ENCODE measurements around the gene STIMATE.

Gene STIMATE

DNA sequence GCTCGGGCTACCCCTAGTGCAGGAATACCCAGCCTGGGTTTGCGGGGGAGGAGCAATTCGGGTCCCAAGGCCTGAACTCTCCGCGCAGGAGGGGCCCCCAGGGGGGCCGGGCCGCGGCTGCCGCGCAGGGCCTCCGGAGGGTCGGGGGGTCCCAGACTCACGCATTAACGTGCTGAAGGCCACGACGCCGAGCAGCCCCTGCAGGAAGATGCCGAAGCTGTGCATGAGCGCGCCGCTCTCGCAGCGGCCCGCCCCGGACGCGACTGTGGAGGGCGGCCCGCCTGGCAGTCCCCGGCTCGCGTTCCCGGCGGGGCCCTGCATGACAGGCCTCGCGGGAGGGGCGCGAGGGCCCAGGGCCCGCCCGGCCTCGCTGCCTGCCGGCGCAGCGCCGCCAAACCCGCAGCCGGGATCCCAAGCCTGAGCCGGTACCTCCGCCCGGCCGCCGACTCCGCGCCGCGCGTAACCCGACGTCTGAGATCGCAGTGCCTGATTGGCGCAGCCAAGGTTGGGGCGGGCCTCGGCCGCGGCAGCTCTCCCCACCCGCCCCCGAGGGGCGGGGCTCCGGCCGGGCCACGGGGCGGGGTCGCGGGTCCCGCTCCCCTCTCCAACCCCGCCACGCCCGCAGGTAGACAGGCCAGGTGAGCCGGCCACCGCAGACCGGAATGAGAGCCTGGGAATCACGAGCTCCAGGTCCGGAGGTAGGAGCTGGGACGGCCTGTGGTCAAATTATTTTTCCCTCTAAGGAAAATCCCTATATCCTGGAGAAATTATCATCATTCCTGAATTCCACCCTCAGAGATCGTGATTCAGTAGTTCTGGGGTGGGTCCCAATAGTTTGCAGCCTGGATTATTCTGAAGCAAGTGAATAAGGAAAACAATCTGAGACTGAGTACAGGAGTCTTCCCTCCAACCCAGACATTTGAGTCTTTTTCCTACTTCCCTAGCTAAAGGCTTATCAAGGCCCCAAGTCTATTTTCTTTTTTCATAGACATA lies at the start of gene STIMATE:
Gene STIMATE, minus strand, starts transcription at position 419 of the 993 bp plus-strand sequence. Its CDS starts 98 bp downstream, at position 321.
- peak; percentile 51 to 77 (median 72) for DNase-seq (ENCODE audit: low read depth in 3 of 3, low spot score in 1 of 3)

DNA sequence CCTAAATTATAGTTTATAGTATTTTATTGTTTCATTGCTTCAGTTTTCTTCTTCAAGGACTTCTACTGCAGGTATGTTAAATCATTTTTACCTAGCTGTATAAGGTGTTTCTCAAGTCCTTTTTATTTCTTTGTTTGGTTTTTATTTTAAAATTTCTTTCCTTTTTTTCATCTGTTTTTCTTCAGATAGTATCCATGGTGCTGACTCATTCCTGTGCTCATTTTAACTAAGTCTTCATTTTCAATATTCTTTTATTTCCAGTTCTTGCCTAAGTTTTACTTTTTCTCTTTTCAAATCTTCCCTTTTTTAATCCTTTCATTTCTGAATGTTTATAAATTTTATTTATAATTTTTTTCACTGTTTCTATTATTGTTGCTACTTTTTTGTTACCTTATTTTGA lies 42.3 kb upstream of the STIMATE start:
- no peak for DNase-seq (ENCODE audit: low read depth in 3 of 3, low spot score in 1 of 3)

DNA sequence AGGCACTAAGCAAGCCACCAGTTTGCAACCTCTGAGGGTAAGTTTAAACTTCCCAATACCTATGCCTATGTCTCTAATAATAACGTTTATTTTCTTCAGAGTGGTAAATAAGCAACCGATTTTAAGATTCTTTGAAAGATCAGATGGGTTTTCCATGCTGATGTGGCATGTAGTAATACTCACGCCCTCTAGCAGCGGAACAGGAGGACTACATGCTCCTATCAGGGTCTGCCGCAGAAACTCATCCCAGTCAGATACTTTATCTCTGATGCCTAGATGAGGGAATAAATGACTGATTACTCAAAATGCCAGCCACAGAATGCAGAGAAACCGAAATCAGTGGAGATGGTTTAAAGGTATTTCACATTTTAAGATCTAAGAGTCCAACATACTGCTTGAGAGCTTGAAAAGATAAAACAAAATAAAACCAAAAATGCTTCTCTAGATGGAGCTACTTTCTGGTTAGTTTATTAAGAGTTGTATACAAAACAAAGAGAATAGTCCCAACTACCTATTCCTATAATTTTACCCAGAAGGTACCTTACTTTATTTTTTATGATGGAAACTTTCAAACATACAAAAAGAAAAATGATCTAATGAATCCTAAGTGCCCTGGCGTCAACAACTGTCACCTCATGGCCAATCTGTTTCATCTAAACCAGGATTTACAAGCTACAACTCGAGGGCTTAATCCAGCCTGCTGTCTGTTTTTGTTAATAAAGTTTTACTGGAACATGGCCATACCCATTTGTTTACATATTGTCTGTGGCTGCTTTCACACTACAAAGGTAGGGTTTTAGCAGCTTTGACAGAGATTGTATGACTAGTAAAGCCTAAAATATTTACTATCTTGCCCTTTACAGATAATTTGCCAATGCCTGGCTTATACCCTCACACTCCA lies 37.5 kb upstream of the STIMATE start:
- peak in 2 of 3 donors; percentile 21 to 22 for DNase-seq (ENCODE audit: low read depth in 3 of 3, low spot score in 1 of 3)

DNA sequence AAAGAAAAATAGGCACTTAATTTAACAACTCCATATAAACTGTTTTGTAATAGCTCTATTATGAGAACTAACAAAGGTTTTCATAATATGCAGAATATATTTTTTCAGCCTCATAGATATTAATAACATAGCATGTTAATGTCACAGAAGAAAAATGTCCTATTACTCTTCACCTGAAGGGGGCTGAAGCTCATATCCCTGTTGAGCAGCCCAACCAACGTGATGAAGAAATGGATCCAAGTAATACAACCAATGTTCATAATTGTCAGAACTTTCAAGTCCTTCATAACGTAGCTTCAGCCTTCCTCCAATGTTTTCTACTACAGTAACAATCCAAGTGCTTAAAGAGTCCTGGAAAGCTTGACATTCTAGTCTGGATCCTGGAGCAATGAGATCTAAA lies 34.5 kb upstream of the STIMATE start:
- no peak for DNase-seq (ENCODE audit: low read depth in 3 of 3, low spot score in 1 of 3)

DNA sequence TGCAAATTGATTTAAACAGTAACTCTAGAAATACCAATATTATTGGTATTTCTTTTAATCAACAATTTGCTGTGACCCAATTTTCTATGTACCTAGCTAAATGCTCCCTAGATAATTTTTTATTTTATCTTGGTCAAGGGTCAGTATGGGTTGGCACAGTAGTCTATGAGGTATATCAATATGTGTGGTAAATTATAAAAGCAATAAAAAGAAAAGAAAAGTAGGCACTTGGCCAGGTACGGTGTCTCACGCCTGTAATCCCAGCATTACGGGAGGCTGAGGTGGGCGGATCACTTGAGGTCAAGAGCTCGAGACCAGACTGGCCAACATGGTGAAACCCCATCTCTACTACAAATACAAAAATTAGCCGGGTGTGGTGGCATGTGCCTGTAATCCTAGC lies 34.0 kb upstream of the STIMATE start:
- no peak for DNase-seq (ENCODE audit: low read depth in 3 of 3, low spot score in 1 of 3)

DNA sequence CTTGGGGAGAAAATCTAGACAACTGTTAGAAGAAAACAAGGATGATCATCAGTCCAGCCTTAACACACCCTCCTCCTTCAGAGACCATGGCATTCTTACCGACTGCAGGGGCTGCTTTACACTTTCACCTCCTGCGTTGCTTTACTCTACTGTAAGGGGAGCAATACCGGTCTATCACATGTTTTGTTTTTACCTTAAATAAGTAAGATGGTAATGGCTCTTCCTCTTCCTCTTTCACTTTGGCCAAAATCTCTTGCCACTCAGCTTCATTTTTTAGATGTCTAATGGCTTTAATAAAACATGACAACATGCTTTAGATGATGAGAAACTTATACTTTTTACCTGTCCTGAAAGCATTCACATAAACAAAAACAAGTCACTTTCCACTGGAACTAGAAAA lies 33.4 kb upstream of the STIMATE start:
- no peak for DNase-seq (ENCODE audit: low read depth in 3 of 3, low spot score in 1 of 3)

DNA sequence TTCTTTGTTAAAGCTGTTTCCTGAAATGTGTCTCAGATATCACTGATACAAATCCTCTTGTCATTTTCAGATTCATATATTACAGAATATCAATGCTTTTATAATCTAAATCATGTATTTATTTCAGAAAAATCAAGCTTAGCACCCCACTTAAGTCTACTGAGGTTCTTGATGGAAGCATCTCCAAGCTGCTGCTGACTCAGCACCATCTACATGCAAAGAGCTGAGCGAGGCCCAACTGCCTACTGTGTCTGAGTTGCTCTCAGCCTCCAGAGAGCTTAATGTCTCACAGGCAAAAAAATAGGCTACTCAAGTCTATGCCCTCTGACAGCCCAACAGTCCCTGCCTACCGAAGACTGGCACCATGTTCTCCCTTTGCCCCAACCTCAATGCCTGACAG lies 29.2 kb upstream of the STIMATE start:
- no peak for DNase-seq (ENCODE audit: low read depth in 3 of 3, low spot score in 1 of 3)

DNA sequence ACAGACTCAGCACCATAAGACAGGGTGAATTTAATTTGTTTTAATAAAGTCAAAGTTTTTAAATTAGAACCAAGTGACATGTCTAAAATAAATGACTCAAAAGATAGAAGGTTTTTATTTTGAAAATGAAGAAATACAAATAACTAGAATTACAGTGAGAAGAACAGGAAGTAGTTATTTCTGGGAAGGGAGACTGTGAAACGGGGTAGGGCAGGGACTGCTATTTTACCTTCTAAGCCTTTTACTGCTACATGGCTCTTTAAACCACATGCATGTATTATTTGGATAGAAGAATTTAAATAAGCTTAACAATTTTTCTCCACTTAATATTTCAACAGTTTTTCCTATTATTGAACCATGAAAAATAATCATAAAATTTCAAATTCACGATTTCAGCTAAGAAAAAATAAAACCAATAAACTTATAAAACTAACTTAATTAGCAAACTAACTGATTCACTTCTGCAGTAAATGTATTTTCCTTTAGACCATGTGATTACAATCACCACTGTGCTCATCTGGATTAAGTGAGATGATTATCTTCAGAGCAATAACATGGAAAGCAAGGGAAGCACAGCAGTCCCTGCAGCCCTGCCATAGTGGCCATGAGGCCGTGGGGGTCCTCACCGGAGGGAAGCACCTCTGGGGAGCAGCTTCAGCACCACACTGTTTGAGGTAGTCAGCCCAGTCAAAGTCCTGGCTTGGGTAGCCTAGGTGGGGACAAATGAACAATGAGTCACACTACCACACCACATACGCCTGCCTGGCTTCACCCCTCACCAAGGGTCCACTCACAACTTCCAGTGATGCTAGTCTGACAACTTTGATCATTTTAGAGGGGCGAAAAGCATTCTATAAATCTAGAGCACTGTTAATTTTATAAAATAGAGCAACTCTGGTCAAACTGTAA lies 28.3 kb upstream of the STIMATE start:
- DNase-seq (ENCODE audit: low read depth in 3 of 3, low spot score in 1 of 3) = no peak

DNA sequence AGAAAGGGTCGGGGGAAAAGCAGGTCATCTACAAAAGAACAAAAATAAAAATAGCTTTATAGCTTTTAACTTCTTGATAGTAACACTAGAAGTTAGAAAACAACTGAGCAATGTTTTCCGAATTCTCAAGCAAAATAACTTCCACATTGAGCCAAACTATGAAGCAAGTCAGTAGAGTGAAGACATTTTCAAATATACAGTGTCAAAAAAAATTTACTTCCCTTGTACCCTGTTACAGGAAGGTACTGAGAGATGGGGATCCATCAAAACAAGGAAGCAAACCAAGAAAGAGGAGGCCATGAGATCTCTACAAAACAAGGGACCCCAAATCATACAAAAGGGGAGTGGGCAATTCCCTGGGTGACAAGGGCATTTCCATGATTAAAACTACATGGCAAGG lies 26.6 kb upstream of the STIMATE start:
- no peak for DNase-seq (ENCODE audit: low read depth in 3 of 3, low spot score in 1 of 3)

DNA sequence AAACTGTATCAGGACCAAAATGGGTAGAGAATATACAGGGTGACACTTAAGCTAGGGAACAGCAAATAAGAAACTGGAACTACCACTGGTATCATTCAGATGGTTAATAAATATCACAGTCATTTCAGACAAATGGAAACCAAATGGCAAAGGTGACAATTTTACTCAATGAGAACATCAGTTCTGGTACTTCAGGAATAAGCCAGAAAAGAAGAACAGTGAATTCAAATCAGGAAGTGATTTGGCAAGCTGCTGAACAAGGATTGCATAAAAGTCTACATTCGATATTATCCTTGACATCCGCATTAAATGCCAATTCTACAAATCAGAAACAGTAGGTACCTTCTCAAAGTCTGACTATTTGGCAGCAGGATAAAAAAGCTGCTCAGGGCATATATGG lies 23.5 kb upstream of the STIMATE start:
- DNase-seq (ENCODE audit: low read depth in 3 of 3, low spot score in 1 of 3) = no peak

DNA sequence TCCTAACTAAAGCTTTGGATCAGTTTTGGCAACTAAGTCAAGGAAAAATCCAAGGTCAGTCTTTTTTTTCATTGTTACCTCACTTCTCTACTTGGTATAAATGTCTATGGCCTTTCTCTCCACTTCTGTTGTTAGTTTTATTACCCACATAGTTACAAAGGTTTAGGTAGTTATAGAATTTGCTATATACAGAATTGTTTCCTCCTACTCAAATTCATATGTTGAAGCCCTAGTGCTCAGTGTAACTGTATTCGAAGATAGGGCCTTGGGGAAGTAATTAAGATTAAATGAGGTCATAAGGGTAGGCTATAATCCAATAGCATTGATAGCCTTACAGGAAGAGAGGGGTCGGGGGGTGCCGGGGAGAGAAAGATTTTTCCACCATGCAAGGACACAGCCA lies 19.7 kb upstream of the STIMATE start:
- no peak for DNase-seq (ENCODE audit: low read depth in 3 of 3, low spot score in 1 of 3)

DNA sequence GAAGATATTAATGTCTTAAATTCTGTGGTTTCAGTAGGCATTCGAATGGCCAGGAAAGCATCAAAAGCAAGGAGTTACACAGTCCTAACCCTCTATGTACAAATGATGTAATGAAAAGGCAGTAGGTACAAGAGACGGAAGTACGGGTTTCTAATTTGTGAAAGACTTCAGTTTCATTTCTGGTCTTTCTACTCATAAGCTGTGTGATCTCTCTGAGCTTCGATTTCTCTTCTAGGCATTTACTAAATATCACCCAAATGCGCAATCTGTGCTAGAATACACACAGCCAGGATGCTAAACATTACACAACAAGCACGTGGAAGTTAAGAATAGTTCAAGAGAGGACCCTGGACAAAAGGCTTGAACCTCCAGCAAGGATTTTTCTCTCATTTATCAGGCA lies 17.9 kb upstream of the STIMATE start:
- no peak for DNase-seq (ENCODE audit: low read depth in 3 of 3, low spot score in 1 of 3)

DNA sequence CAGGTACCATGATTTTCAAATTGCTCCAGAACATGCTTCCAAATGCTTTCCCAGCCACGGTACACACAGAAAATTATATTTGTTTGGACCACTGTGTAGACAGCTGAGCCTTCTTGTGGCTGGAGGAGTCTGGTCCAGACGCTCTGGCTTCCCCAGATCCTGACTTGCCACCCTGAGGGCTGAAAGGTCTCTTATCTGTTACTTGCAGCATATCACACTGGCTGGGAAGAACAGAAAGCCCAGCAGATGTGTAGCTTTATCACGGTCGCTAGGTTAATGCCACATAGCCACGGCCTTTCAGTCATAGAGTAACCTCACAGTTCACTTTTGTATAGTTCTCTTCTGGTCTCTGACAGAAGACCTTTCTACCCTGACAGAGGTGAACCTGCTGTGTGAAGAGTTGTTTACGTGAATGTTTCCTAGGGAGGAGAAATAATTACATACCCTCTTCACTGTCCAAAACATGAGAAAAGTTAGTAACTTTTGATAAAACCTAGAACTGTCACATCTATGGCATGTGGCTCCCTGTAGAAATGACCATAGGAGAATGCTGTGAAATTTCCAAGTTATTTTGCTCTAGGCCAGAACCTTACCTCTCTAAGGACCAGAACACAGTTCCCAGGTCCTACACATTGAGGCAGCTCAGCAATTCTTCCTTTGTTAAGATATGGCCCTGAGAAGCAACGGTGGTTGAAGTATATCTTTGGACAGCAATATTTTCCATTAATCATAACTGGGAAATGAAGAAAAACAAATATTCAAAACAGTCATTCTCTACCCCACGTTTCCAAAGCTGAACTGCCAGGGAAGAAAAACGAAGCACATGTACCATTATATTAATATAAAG lies 15.8 kb upstream of the STIMATE start:
- DNase-seq (ENCODE audit: low read depth in 3 of 3, low spot score in 1 of 3) = no peak

DNA sequence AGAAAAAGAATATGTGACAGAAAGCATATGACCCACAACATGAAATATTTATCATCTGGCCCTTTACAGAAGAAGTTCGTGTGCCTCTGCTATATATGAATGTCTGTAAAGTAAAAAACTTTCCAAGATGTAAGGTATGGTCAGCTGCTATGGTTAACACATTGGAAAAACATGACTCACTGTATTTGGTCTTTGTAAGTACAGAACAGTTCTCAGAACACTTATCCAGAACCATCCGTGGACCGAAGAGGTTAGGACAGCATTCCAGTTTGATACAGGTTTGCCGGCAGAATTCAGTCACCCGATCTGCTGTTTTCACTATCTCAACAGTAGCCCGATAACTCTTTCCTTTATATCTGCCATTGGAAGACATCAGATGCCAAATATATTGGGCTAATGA lies 13.5 kb upstream of the STIMATE start:
- no peak for DNase-seq (ENCODE audit: low read depth in 3 of 3, low spot score in 1 of 3)

DNA sequence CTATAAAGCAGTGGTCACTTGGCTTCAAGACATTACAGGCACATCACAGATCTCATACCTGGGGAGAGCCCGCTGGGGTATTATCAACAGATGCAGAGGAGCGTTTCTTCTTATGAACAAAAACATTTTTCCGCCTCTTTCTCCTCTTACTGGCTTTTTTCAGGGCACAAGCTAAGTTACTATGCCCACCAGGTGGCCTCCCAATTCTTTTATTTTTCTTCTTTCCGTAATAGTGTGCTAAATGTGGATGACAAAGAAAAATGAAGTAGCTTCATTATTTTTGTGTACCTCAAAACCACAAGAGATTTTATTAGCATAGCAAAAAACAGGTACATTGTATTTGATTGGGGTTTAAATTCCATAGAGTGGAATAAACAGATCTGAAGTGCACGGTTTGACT lies 10.1 kb upstream of the STIMATE start:
- DNase-seq (ENCODE audit: low read depth in 3 of 3, low spot score in 1 of 3) = no peak

DNA sequence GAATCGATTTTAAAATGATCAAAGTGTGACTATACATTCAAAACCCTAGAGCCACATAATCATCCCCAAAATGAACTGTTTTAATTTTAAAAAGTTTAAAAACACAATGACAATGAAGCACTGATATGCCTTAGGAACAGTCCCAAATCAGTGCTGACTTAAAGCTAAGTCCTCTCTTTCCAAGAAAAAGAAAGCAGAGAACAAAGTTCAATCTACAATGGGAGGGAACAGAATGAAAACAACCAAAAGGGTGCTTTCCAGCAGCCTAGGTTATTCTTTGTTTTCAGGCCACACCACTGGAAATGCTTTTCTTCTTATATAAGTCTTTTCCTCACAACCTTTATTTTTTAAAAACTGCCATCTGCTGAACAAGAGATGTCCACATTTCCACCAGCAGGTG lies 7.2 kb upstream of the STIMATE start:
- no peak for DNase-seq (ENCODE audit: low read depth in 3 of 3, low spot score in 1 of 3)

DNA sequence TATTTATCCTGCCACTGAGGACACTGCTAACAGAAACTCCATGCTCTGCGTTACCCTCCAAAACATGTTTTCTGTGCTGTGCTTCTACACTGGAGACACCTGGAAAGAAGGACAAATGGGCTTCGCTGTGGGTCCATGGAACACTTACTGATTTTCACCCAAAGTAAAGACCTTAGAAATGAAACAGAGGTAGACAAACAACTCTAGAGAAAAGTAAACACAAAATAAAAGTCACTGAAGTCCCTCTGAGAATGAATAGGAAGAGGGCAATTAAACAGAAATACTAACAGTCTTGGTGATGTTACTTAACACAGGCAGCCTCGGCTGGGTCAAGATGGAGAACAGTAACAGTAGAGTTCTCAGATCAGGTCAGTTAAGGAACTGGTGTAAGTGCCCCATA lies 6.7 kb upstream of the STIMATE start:
- no peak for DNase-seq (ENCODE audit: low read depth in 3 of 3, low spot score in 1 of 3)

DNA sequence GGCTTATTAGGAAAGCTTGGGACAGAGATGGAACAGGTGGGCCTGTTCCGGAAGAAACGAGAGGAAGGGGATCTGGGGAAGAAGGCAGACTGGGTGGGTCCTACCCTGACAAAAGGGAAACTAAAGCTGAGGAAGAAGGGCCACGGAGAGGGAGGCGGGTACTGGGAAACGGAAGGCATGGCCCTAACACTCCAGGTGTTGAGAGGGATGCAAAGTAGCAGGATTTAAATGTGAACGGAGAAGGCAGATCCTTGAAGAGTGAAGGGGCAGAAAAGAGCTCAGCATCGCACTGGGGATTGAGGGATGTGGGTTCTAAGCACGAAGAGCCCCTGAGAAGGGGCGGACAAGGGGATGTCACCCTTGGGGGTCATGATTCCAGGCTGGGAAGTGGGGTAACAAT lies 735 bp downstream of the STIMATE start:
- no peak for DNase-seq (ENCODE audit: low read depth in 3 of 3, low spot score in 1 of 3)

DNA sequence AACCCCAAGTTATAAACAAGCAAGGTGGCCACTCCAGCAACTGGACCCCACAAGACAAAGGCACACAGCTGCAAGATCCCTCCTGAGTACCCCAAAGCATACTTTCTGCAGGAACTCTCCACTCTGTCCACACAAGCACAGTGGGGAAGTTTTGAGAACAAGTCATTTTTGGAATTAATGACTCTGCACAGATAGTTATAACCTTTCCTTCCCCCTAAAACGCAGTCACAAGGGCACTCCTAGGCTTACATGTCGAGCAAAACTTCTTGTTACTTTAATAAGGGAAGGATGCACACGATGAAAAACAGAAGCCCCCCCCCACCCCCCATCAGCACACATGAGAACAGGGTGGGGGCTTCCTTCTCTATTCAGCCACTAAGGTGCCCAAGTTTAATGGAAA lies 1.2 kb downstream of the STIMATE start:
- no peak for DNase-seq (ENCODE audit: low read depth in 3 of 3, low spot score in 1 of 3)

DNA sequence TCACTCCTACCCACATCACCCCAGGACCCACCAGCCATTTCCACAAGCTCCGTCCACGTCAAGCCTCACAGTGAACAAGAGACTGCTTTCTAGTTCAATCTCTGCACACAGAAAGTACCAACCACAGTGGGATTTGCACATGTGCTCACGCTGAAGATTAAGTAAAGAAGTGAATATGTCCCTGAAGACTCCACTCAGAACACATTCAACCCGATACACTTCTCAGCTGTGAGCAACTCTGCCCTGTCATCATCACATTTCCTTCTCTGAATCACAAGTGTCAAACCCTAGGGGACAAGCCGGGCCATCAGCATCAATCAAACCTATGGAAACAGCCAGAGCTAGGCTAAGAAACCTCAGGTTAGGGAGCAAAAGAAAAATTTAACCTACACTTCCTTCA lies 1.9 kb downstream of the STIMATE start:
- DNase-seq (ENCODE audit: low read depth in 3 of 3, low spot score in 1 of 3) = no peak
